Retina (tissue), 1 donor: ENCODE measurements around the gene INTS3.
"Not testable (repeated sequence)": the region's sequence is repeated elsewhere in the genome, so short reads cannot be mapped to it uniquely, and the experiment has no call there.

Experiments used
- DNase-seq: peaks from one replicate; pipeline ENCODE4 v3.0.0-alpha.2; 2016

The INTS3 gene

GRCh38 chr1:153763365-153764225, 35.7 kb downstream of the INTS3 start:
- DNase-seq = no peak

- DNase-seq = no peak
These were observed 36.5 kb downstream of the INTS3 start for GRCh38 chr1:153764310-153764709.

- not testable (repeated sequence) for DNase-seq
These were observed 38.8 kb downstream of the INTS3 start for GRCh38 chr1:153766663-153767062.

GRCh38 chr1:153767519-153767918, 39.7 kb downstream of the INTS3 start:
- no peak for DNase-seq

GRCh38 chr1:153768316-153769181, 40.7 kb downstream of the INTS3 start:
- no peak for DNase-seq

GRCh38 chr1:153769221-153769620, 41.4 kb downstream of the INTS3 start:
- no peak for DNase-seq

GRCh38 chr1:153770797-153771196, 42.9 kb downstream of the INTS3 start:
- no peak for DNase-seq

- no peak for DNase-seq
These were observed 43.4 kb downstream of the INTS3 start for GRCh38 chr1:153771261-153771660.

GRCh38 chr1:153771841-153772593, 44.2 kb downstream of the INTS3 start:
- peak; percentile 63 for DNase-seq

GRCh38 chr1:153773096-153773921, 45.5 kb downstream of the INTS3 start:
- no peak for DNase-seq

GRCh38 chr1:153774026-153774595, 46.3 kb downstream of the INTS3 start:
- DNase-seq = no peak

GRCh38 chr1:153774780-153775457, 47.1 kb downstream of the INTS3 start, which contains the start of gene SLC27A3:
Gene SLC27A3 (plus strand): TSS chr1:153775407. CDS start chr1:153775498, 91 bp downstream.
- DNase-seq = no peak

- DNase-seq = peak; percentile 85
These were observed 47.8 kb downstream of the INTS3 start for GRCh38 chr1:153775458-153776327.

GRCh38 chr1:153776352-153776751, 48.5 kb downstream of the INTS3 start:
- DNase-seq = no peak

- DNase-seq = no peak
These were observed 49.1 kb downstream of the INTS3 start for GRCh38 chr1:153776845-153777370.

GRCh38 chr1:153777648-153778047, 49.8 kb downstream of the INTS3 start:
- DNase-seq = no peak

- DNase-seq = no peak
These were observed 50.4 kb downstream of the INTS3 start for GRCh38 chr1:153778051-153778823.

- DNase-seq = no peak
These were observed 51.1 kb downstream of the INTS3 start for GRCh38 chr1:153778824-153779519.
